ENCODE results near the gene TDRD7.
"Not testable (repeated sequence)": the region's sequence is repeated elsewhere in the genome, so short reads cannot be mapped to it uniquely, and the experiment has no call there.

The TDRD7 gene

DNA sequence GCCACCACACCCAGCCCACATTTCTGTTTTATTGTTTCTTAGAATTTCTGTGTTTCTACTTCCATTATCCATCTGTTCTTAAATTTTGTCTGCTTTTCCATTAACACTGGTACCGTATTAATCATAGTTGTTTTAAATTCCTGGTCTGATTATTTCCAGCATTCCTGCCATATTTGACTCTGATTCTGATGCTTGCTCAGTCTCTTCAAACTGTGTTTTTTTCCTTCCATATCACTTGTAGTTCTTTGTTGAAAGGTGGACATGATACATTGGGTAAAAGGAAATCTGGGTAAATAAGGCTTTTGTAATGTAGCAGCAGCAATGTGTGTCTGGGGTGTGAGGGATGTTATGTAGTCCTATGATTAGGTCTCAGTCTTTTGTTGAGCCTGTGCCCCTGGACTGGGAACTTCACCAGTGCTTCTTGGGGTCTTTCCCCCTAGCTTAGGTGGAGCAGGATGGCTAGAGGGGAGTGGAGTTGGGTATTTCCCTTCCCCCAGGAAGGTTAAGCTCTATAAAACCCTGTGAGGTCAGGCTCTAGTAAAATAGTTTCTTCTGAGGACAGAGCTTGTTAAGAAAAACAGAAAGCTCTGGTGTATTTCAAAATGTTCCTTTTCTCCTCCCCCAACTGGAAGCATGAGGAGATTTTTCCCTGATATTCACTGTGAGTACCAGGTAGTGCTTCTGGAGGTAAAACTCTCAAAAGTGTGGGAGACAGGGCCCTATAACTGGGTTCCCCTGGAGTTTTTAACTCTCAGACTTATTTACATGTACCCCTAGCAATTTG is 79.5 kb downstream of the TDRD7 start:
- no peaks in the 10 kb centered on the region for H3K4me1 ChIP-seq (ENCODE audit: insufficient read depth, low read length, severe bottlenecking)
- no peaks in the 10 kb centered on the region for H3K27me3 ChIP-seq (ENCODE audit: insufficient read depth, low read length)
- no peaks in the 10 kb centered on the region for H3K9me3 ChIP-seq (ENCODE audit: low read length)
- H4K20me1 ChIP-seq (ENCODE audit: insufficient read depth, low read length) = no peaks in the 10 kb centered on the region
- TF ChIP-seq EZH2 (IDR thresholded peaks at IDR 0.05; ENCODE audit: borderline replicate concordance, low read length) = no peak
- TF ChIP-seq, protein P1, sequence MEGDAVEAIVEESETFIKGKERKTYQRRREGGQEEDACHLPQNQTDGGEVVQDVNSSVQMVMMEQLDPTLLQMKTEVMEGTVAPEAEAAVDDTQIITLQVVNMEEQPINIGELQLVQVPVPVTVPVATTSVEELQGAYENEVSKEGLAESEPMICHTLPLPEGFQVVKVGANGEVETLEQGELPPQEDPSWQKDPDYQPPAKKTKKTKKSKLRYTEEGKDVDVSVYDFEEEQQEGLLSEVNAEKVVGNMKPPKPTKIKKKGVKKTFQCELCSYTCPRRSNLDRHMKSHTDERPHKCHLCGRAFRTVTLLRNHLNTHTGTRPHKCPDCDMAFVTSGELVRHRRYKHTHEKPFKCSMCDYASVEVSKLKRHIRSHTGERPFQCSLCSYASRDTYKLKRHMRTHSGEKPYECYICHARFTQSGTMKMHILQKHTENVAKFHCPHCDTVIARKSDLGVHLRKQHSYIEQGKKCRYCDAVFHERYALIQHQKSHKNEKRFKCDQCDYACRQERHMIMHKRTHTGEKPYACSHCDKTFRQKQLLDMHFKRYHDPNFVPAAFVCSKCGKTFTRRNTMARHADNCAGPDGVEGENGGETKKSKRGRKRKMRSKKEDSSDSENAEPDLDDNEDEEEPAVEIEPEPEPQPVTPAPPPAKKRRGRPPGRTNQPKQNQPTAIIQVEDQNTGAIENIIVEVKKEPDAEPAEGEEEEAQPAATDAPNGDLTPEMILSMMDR (IDR thresholded peaks at IDR 0.05; ENCODE audit: low read length) = no peak
- no peaks in the 10 kb centered on the region for H3F3A ChIP-seq (ENCODE audit: insufficient read depth, low read length)
- H3K4me3 ChIP-seq (ENCODE audit: low read depth, low read length, poor library complexity, severe bottlenecking) = no peak overlapping the region
- H3K4me2 ChIP-seq (ENCODE audit: low read length) = no peak overlapping the region
- no peaks in the 10 kb centered on the region for H3K79me2 ChIP-seq (ENCODE audit: insufficient read depth, low read length)
- H3K36me3 ChIP-seq (ENCODE audit: insufficient read depth, low read length) = no peaks in the 10 kb centered on the region
- no peak overlapping the region for H2AFZ ChIP-seq (ENCODE audit: low read length)
- H3K27ac ChIP-seq (ENCODE audit: low read depth, low read length, poor library complexity, severe bottlenecking) = no peak overlapping the region
- no peaks in the 10 kb centered on the region for H3K9me2 ChIP-seq (ENCODE audit: low read depth, low read length)
- no peak overlapping the region for H3K9ac ChIP-seq (ENCODE audit: low read length)

DNA sequence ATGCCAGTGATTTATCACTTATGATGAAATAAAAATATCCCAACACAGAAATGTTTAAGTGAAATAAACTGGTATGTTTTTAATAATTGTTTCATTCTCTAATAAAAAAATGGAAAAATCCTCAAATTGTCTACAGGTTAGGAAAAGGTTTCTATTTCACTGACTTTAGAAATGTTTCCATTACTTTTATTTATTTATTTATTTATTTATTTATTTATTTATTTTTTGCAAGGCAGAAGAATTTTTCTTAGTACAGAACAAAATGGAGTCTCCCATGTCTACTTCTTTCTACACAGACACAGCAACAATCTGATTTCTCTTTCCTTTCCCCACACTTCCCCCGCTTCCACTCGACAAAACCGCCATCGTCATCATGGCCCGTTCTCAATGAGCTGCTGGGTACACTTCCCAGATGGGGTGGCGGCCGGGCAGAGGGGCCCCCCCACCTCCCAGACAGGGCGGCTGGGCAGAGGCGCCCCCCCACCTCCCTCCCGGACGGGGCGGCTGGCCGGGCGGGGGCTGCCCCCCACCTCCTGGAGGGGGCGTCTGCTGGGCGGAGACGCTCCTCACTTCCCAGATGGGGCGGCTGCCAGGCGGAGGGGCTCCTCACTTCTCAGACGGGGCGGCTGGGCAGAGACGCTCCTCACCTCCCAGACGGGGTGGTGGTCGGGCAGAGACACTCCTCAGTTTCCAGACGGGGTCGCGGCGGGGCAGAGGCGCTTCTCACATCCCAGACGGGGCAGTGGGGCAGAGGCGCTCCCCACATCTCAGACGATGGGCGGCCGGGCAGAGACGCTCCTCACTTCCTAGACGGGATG is 85.9 kb downstream of the TDRD7 start:
- H3K4me3 ChIP-seq (ENCODE audit: low read depth, low read length, poor library complexity, severe bottlenecking); H3K79me2 ChIP-seq (ENCODE audit: insufficient read depth, low read length); H4K20me1 ChIP-seq (ENCODE audit: insufficient read depth, low read length); H2AFZ ChIP-seq (ENCODE audit: low read length); H3K36me3 ChIP-seq (ENCODE audit: insufficient read depth, low read length); H3K27me3 ChIP-seq (ENCODE audit: insufficient read depth, low read length); H3K9me2 ChIP-seq (ENCODE audit: low read depth, low read length); H3K27ac ChIP-seq (ENCODE audit: low read depth, low read length, poor library complexity, severe bottlenecking); H3K4me2 ChIP-seq (ENCODE audit: low read length); H3K9ac ChIP-seq (ENCODE audit: low read length); H3F3A ChIP-seq (ENCODE audit: insufficient read depth, low read length); H3K9me3 ChIP-seq (ENCODE audit: low read length): not testable (repeated sequence)
- peaks cover 11% of the 10 kb centered on the region for H3K4me1 ChIP-seq (ENCODE audit: insufficient read depth, low read length, severe bottlenecking)

DNA sequence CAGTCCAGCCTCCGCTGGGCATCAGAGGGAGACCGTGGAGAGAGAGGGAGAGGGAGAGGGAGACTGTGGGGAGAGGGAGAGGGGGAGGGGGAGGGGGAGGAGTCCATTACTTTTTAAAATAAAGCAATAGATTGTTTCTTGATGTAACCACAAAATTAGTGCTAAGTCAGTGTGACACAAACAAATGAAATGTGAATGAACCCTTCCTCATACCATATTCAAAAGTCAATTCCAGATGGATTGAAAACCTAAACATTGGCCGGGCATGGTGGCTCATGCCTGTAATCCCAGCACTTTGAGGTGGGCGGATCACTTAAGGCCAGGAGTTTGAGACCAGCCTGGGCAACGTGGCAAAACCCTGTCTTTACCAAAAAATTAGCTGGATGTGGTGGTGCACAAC is 87.0 kb downstream of the TDRD7 start:
- not testable (repeated sequence) for H3K4me3 ChIP-seq (ENCODE audit: low read depth, low read length, poor library complexity, severe bottlenecking); H3K9me2 ChIP-seq (ENCODE audit: low read depth, low read length); H4K20me1 ChIP-seq (ENCODE audit: insufficient read depth, low read length); H3K36me3 ChIP-seq (ENCODE audit: insufficient read depth, low read length); H3K4me2 ChIP-seq (ENCODE audit: low read length); H3K27me3 ChIP-seq (ENCODE audit: insufficient read depth, low read length); H2AFZ ChIP-seq (ENCODE audit: low read length); H3F3A ChIP-seq (ENCODE audit: insufficient read depth, low read length); H3K27ac ChIP-seq (ENCODE audit: low read depth, low read length, poor library complexity, severe bottlenecking); H3K79me2 ChIP-seq (ENCODE audit: insufficient read depth, low read length); H3K9me3 ChIP-seq (ENCODE audit: low read length); H3K9ac ChIP-seq (ENCODE audit: low read length)
- H3K4me1 ChIP-seq (ENCODE audit: insufficient read depth, low read length, severe bottlenecking) = peaks cover 11% of the 10 kb centered on the region

DNA sequence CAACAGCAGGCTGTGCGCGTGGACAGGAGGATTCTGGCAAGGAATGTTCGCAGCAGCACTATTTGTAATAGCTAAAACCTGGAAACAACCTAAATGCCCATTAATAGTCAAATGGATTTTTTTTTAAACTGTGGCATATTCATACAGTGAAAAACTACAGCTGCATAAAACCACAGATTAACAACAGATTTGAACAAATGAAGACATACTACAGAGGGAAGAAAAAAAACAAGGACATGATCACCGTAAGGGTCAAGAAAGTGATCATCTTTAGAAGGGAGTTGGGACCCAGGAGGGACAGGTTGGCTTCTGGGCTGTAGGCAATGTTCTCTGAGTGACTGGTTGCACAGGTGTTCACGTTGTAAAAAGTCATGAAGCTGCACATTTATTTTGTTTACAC is 88.4 kb downstream of the TDRD7 start:
- H3K27me3 ChIP-seq (ENCODE audit: insufficient read depth, low read length) = no peaks in the 10 kb centered on the region
- H3K79me2 ChIP-seq (ENCODE audit: insufficient read depth, low read length) = no peaks in the 10 kb centered on the region
- no peaks in the 10 kb centered on the region for H3K9me2 ChIP-seq (ENCODE audit: low read depth, low read length)
- H3K27ac ChIP-seq (ENCODE audit: low read depth, low read length, poor library complexity, severe bottlenecking) = no peak overlapping the region
- no peak overlapping the region for H3K4me3 ChIP-seq (ENCODE audit: low read depth, low read length, poor library complexity, severe bottlenecking)
- H3K4me1 ChIP-seq (ENCODE audit: insufficient read depth, low read length, severe bottlenecking) = peaks cover 11% of the 10 kb centered on the region
- no peak overlapping the region for H3K9ac ChIP-seq (ENCODE audit: low read length)
- TF ChIP-seq, protein P1 (IDR thresholded peaks at IDR 0.05; ENCODE audit: low read length) = no peak
- no peak for TF ChIP-seq EZH2 (IDR thresholded peaks at IDR 0.05; ENCODE audit: borderline replicate concordance, low read length)
- H3K36me3 ChIP-seq (ENCODE audit: insufficient read depth, low read length) = no peaks in the 10 kb centered on the region
- H3F3A ChIP-seq (ENCODE audit: insufficient read depth, low read length) = no peaks in the 10 kb centered on the region
- no peaks in the 10 kb centered on the region for H3K9me3 ChIP-seq (ENCODE audit: low read length)
- H2AFZ ChIP-seq (ENCODE audit: low read length) = no peak overlapping the region
- no peaks in the 10 kb centered on the region for H4K20me1 ChIP-seq (ENCODE audit: insufficient read depth, low read length)
- H3K4me2 ChIP-seq (ENCODE audit: low read length) = no peak overlapping the region

Data from OCI-LY1 (cell line).